Left cardiac atrium (tissue), 4 donors: ENCODE results near the gene SGK1. TPM values are rescaled to one million over a fixed set of nuclear protein-coding genes. Genes with fewer than 3 reads are reported as not detected.

Experiments
- ATAC-seq, 2 donors: fragments of 200-7000 bp; cut with Tn5 transposase; one replicate each; pipeline ENCODE4 v1.9.1; 2020; ENCODE audit warnings: mild to moderate bottlenecking in 2 of 2, moderate library complexity in 2 of 2
- DNase-seq: peaks from one replicate; pipeline ENCODE4 v3.0.0-alpha.2; 2020
- intact Hi-C, 2 donors: fragments of 100-400 bp; cut with DNase I; formaldehyde crosslinking; loops; one replicate each; pipeline versions ENCODE4 v1.14.1 to v1.15.1; 2022 to 2023
- total RNA-seq, 2 donors: library from RNA; stranded (reverse); fragmentation: NEBNext Ultra II Directional; extraction: Animal tissue kit (Norgen Biotek cat#: 25700); gene quantifications; one replicate each; pipeline ENCODE4 v1.2.1, GENCODE V29; 2021
- donor health status: DM: no; HTN: yes; CAD: no.
- donor health status: DM: no; HTN: yes; CAD: no; lungs with severe emphysema.
- donor health status: DM: yes; HTN: yes; CAD: no.
- donor health status: Dilated cardiomyopathy.

Gene SGK1
- total RNA-seq, 2 donors from 2014 or later = 42.3 to 104 TPM

GRCh38 chr6:134122775-134123174 lies 195.1 kb downstream of the SGK1 start:
- no peak for ATAC-seq
- DNase-seq = no peak
- intact Hi-C loops = no loop called here

- ATAC-seq (no peak), DNase-seq (no peak)
- intact Hi-C loops = no loop called here
Measured at GRCh38 chr6:134119486-134119885, 198.4 kb downstream of the SGK1 start.
